Cardiac fibroblast (primary cell): ENCODE measurements around the gene THSD4.
A peak's percentile ranks its signal among the peaks of the same experiment; 100 is the strongest.

Source experiments
- DNase-seq, 2 donors: peaks; one replicate each; pipeline versions ENCODE4 v3.0.0 to v3.0.0-alpha.2; 2010; ENCODE audit warnings: low read depth in 2 of 2
- H3K4me3 ChIP-seq, 2 donors: replicated peaks in 1 of 2; 1 replicate in 1 of 2; 2 replicates in 1 of 2; pipeline ENCODE4 v1.5.1; 2011; ENCODE audit warnings: low read depth in 2 of 2, low read length in 2 of 2, mild to moderate bottlenecking in 2 of 2, moderate library complexity in 1 of 2
- TF ChIP-seq, protein P1 (sequence below): IDR thresholded peaks from one replicate; pipeline ENCODE4 v1.5.1; 2011; ENCODE audit warnings: low read depth, mild to moderate bottlenecking, low read length, inconsistent platforms

THSD4 gene

DNA sequence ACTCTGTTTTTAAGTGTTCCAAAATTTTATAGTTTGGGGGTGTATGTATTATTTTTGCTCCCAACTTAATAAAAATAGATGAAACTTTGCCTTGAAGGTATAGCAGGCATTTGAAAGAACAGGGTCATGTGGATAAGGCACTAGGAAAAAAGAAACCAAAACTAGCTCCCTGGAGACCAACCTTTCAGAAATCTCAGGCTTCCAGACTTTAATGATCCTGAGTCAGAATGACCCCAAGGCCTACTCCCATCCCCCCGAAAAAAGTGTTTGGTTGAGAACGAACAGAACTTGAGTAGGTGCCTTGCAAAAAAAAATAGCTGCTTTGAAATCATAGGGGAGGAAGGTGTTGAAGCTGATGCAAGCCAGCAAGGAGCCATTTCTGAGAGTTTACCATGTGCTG is 309.5 kb downstream of the THSD4 start:
- H3K4me3 ChIP-seq: no peak overlapping the region
- TF ChIP-seq, protein P1, sequence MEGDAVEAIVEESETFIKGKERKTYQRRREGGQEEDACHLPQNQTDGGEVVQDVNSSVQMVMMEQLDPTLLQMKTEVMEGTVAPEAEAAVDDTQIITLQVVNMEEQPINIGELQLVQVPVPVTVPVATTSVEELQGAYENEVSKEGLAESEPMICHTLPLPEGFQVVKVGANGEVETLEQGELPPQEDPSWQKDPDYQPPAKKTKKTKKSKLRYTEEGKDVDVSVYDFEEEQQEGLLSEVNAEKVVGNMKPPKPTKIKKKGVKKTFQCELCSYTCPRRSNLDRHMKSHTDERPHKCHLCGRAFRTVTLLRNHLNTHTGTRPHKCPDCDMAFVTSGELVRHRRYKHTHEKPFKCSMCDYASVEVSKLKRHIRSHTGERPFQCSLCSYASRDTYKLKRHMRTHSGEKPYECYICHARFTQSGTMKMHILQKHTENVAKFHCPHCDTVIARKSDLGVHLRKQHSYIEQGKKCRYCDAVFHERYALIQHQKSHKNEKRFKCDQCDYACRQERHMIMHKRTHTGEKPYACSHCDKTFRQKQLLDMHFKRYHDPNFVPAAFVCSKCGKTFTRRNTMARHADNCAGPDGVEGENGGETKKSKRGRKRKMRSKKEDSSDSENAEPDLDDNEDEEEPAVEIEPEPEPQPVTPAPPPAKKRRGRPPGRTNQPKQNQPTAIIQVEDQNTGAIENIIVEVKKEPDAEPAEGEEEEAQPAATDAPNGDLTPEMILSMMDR: no peak
- DNase-seq: peak in 1 of 2 donors; percentile 37

DNA sequence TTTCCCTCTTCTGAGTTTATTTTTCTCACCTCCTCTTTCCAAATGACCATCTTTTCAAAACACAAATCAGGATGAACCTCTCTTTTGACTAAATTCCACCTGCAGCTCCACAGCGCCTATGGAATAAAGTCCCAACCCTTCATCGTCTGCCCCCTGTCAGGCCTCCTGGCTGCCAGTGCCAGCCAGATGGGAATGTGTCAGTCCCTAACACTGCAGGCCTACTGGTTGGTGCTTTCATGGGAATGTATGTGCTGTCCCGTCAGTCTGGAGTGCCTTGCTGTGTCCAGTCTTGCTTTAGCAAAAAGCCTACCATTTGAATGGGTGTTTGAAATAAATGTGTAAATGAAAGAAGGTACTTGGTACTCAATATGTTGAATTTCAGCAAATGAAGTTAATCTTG is 310.1 kb downstream of the THSD4 start:
- no peak overlapping the region for H3K4me3 ChIP-seq
- no peak for DNase-seq
- TF ChIP-seq, protein P1: no peak

DNA sequence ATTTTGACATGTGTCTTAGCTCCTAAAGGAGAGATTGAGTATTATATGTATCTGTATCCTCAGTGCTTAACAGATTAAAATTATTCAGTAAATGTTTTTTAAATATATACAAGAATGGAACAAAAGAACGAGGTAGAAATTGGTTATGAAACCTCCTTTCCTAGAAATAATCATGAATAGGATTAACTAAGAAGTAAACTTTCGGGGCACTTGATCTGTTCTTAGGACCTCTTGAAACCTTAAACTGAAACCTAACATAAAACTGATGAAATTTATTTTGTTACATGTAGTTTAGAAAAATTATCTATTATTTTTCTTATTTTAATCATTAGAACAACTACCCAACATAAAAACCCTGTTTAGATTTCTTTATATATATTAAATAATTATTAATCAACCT is 311.5 kb downstream of the THSD4 start:
- DNase-seq: no peak

DNA sequence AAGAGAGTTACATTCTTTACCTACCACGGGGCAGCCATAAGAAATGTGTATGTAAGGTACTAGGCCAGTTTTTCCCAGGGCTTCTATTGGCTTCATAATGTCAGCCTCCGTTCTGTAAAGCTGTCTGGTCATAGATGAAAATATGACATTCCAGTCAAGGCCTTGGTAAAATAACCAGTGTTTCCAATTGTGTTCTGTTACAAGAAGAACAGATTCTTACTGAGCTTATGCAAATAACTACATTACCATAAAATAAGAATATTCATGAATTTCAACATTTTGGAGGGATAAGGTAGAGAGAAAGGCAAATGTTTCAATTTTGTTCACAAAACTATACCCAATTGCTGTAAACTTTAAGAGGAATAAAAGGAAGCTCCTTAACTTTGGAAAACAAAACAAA is 315.5 kb downstream of the THSD4 start:
- TF ChIP-seq, protein P1: no peak
- DNase-seq: no peak
- no peak overlapping the region for H3K4me3 ChIP-seq

More for the DNA sequence above, 311.5 kb downstream of the THSD4 start:
- H3K4me3 ChIP-seq: no peak overlapping the region
- TF ChIP-seq, protein P1: no peak

DNA sequence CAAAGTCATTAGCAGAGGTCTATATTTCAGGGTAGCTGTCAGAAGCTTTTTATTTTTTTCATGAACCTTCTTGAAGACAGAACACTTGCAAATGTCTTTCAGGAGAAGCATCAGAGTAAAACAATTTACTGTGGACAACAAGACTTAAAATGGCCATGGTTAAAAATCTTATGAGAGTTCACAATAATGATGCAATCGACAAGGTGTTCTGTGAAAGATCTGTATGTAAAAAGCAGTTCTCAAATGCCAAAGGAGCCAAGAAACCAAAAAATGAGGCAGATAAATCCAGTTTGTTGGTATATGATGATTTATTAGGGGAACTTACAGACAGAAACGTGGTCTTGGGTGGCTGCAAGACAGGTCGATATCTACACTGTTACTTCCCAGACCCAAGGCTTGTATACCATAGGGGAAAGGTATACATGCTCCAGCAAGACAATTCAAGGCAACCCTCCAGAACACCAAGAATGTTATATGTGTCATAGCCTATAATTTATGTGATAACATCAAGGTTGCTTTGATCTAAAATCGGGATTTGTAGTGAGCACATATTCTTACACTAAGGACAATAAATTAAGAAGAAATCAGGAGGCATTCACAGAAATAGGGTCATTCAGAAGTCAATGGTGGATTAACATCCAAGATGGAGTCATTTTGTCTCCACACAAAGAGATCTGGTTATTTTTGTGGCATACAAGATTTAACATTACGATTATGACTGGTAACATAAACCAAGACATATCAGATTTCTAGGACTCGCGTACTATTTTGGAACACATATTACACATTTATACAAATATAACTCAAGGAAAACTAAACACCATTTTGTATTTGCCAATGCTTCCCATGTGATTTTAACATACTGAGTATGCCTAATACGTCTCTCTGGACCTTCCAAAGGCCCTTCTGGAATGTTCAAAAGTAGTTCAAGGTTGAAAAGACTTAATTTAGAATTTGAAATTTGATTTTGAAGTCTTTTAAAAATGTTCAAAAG is 316.4 kb downstream of the THSD4 start:
- no peak for DNase-seq

DNA sequence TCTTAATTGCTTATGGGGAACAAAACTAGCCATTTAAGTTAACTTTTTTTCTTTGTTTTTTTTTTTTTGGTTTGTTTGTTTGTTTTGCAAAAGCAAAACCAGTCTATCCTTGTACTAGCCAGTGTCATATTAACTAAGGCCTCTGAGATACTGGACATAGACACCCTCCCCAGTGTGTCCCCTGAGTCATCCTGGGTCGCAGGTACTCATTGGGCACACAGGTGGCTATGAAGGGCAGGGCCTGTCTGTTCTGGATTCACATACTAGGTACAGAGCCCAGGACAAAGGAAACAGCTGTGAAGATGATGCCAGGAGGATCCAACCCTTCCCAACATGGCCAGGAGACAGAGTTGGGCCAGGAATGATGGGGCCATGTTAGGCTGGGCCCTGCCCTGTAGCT is 318.1 kb downstream of the THSD4 start:
- no peak for DNase-seq
- no peak overlapping the region for H3K4me3 ChIP-seq
- TF ChIP-seq, protein P1: no peak

More for the DNA sequence above, 316.4 kb downstream of the THSD4 start:
- no peak overlapping the region for H3K4me3 ChIP-seq
- TF ChIP-seq, protein P1: no peak
